ENCODE results near the gene PCDHB13.

DNA sequence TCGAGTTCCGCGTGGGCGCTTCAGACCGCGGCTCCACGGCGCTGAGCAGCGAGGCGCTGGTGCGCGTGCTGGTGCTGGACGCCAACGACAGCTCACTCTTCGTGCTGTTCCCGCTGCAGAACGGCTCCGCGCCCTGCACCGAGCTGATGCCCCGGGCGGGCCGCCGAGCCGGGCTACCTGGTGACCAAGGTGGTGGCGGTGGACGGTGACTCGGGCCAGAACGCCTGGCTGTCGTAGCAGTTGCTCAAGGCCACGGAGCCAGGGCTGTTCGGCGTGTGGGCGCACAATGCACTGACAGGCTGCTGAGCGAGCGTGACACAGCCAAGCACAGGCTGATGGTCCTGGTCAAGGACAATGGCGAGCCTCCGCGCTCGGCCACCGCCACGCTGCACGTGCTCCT is 27.8 kb downstream of the PCDHB13 start:
- TF ChIP-seq, protein P1, sequence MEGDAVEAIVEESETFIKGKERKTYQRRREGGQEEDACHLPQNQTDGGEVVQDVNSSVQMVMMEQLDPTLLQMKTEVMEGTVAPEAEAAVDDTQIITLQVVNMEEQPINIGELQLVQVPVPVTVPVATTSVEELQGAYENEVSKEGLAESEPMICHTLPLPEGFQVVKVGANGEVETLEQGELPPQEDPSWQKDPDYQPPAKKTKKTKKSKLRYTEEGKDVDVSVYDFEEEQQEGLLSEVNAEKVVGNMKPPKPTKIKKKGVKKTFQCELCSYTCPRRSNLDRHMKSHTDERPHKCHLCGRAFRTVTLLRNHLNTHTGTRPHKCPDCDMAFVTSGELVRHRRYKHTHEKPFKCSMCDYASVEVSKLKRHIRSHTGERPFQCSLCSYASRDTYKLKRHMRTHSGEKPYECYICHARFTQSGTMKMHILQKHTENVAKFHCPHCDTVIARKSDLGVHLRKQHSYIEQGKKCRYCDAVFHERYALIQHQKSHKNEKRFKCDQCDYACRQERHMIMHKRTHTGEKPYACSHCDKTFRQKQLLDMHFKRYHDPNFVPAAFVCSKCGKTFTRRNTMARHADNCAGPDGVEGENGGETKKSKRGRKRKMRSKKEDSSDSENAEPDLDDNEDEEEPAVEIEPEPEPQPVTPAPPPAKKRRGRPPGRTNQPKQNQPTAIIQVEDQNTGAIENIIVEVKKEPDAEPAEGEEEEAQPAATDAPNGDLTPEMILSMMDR (IDR thresholded peaks at IDR 0.05) = no peak
- TF ChIP-seq ZFX (IDR thresholded peaks at IDR 0.05; ENCODE audit: borderline replicate concordance) = no peak

All from 22Rv1 (cell line).